HTR-8/SVneo (cell line): Measurements from ENCODE around the gene EPHA4.
"Not testable (repeated sequence)": the region's sequence is repeated elsewhere in the genome, so short reads cannot be mapped to it uniquely, and the experiment has no call there.

Experiments
- DNase-seq: peaks from one replicate; pipeline ENCODE4 v3.0.0; 2011; ENCODE audit warnings: low spot score, mixed read lengths; ENCODE audit not compliant: insufficient read length
- FAIRE-seq: peaks from 2 replicates; lab custom pipeline; 2011; peaks lifted over from hg19 to GRCh38; lab: Jason Lieb, UNC

The EPHA4 gene

GRCh38 chr2:221513232-221513631, 58.9 kb downstream of the EPHA4 start:
- FAIRE-seq, result no peak
- no peak for DNase-seq

- DNase-seq, FAIRE-seq: not testable (repeated sequence)
These were observed 60.8 kb downstream of the EPHA4 start for GRCh38 chr2:221511325-221511724.

GRCh38 chr2:221506469-221506868, 65.6 kb downstream of the EPHA4 start:
- DNase-seq (no peak), FAIRE-seq (no peak)

- no peak for FAIRE-seq
- no peak for DNase-seq
These were observed 66.5 kb downstream of the EPHA4 start for GRCh38 chr2:221505605-221506004.

- DNase-seq, result no peak
- FAIRE-seq, result no peak
These were observed 67.2 kb downstream of the EPHA4 start for GRCh38 chr2:221504905-221505304.

GRCh38 chr2:221503965-221504364, 68.1 kb downstream of the EPHA4 start:
- no peak for FAIRE-seq
- DNase-seq, result no peak

GRCh38 chr2:221502270-221503010, 69.7 kb downstream of the EPHA4 start:
- FAIRE-seq (no peak), DNase-seq (peak; percentile 48)

GRCh38 chr2:221501883-221502269, 70.2 kb downstream of the EPHA4 start:
- DNase-seq (no peak), FAIRE-seq (no peak)

GRCh38 chr2:221501210-221501882, 70.8 kb downstream of the EPHA4 start:
- DNase-seq, result peak; percentile 45
- FAIRE-seq, result no peak

- no peak for DNase-seq
- FAIRE-seq, result no peak
These were observed 71.4 kb downstream of the EPHA4 start for GRCh38 chr2:221500501-221501209.

- no peak for FAIRE-seq
These were observed 76.4 kb downstream of the EPHA4 start for GRCh38 chr2:221495731-221496130.

GRCh38 chr2:221494556-221494955, 77.5 kb downstream of the EPHA4 start:
- DNase-seq, result no peak

More at GRCh38 chr2:221495731-221496130, 76.4 kb downstream of the EPHA4 start:
- DNase-seq, result no peak

GRCh38 chr2:221493391-221493790, 78.7 kb downstream of the EPHA4 start:
- no peak for FAIRE-seq

More at GRCh38 chr2:221494556-221494955, 77.5 kb downstream of the EPHA4 start:
- FAIRE-seq, result no peak

GRCh38 chr2:221492636-221493035, 79.5 kb downstream of the EPHA4 start:
- FAIRE-seq, result no peak
- DNase-seq, result no peak

More at GRCh38 chr2:221493391-221493790, 78.7 kb downstream of the EPHA4 start:
- no peak for DNase-seq

GRCh38 chr2:221490506-221491060, 81.5 kb downstream of the EPHA4 start:
- no peak for DNase-seq

GRCh38 chr2:221488136-221488807, 83.8 kb downstream of the EPHA4 start:
- DNase-seq (no peak), FAIRE-seq (no peak)

More at GRCh38 chr2:221490506-221491060, 81.5 kb downstream of the EPHA4 start:
- FAIRE-seq, result no peak

- FAIRE-seq (no peak), DNase-seq (no peak)
These were observed 86.0 kb downstream of the EPHA4 start for GRCh38 chr2:221486106-221486505.

GRCh38 chr2:221485503-221485870, 86.6 kb downstream of the EPHA4 start:
- DNase-seq, result no peak
- FAIRE-seq, result no peak

- FAIRE-seq (no peak), DNase-seq (no peak)
These were observed 87.2 kb downstream of the EPHA4 start for GRCh38 chr2:221484761-221485502.
